ENCODE data around the gene NT5M.

DNA sequence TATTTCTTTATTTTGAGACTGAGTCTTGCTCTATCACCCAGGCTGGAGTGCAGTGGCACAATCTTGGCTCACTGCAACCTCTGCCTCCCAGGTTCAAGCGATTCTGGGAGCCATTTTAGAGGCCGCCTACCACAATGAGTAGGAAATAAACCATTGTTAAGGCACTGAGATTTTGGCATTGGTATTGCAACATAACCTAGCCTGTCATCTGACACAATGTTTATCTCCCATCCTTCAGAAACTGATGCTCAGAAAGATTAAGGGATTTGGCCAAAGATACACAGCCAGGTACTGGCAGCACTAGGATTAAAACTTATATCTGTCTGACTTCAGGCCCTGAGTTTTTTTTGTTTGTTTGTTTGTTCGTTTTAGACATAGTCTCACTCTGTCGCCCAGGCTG, 14.1 kb upstream of the NT5M start:
- TF ChIP-seq, protein P1, sequence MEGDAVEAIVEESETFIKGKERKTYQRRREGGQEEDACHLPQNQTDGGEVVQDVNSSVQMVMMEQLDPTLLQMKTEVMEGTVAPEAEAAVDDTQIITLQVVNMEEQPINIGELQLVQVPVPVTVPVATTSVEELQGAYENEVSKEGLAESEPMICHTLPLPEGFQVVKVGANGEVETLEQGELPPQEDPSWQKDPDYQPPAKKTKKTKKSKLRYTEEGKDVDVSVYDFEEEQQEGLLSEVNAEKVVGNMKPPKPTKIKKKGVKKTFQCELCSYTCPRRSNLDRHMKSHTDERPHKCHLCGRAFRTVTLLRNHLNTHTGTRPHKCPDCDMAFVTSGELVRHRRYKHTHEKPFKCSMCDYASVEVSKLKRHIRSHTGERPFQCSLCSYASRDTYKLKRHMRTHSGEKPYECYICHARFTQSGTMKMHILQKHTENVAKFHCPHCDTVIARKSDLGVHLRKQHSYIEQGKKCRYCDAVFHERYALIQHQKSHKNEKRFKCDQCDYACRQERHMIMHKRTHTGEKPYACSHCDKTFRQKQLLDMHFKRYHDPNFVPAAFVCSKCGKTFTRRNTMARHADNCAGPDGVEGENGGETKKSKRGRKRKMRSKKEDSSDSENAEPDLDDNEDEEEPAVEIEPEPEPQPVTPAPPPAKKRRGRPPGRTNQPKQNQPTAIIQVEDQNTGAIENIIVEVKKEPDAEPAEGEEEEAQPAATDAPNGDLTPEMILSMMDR (IDR thresholded peaks at IDR 0.05) = no peak
- TF ChIP-seq POLR2AphosphoS5 (IDR thresholded peaks at IDR 0.05) (no peak), POLR2A (IDR thresholded peaks at IDR 0.05) (no peak)
